Activated CD8-positive, alpha-beta memory T cell treated with anti-CD3 and anti-CD28 coated beads, Interleukin-2, amount 50 U/mL, for 24 hours (primary cell): Measurements from ENCODE around the gene RABGAP1L.
"Not testable (repeated sequence)": the region's sequence is repeated elsewhere in the genome, so short reads cannot be mapped to it uniquely, and the experiment has no call there.

ENCODE experiments used
- DNase-seq: peaks from one replicate; pipeline ENCODE4 v3.0.0-alpha.2; 2020; ENCODE audit errors: extremely low read depth

Gene RABGAP1L

DNA sequence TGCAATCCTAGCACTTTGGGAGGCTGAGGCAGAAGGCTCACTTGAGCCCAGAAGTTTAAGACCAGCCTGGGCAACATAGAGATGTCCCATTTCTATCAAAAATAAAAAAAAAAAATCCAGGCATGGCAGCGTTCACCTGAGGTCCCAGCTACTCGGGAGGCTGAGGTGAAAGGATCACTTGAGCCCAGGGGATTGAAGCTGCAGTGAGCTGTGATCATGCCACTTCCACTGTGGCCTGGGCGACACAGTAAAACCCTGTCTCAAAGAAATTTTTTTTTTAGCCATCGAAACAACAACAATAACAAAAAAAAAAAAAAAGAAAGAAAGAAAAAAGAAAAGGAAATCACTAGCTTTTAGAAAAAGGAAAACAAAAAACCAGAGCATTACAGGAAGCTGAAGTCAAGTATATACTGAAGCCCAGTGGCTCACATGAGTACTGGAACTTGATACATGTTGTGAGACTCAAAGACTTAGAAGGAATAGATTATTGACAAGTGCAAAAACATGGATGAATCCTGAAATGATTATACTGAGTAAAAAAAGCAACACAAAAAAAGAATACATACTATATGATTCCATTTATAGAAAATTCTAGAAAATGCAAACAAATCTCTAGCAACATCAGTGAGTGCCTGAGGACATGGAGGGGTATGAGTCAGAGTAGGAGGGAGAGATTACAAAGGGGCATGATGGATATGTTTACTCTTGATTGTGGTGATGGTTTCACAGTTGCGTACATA lies 6.1 kb upstream of the RABGAP1L start:
- DNase-seq: no peak

DNA sequence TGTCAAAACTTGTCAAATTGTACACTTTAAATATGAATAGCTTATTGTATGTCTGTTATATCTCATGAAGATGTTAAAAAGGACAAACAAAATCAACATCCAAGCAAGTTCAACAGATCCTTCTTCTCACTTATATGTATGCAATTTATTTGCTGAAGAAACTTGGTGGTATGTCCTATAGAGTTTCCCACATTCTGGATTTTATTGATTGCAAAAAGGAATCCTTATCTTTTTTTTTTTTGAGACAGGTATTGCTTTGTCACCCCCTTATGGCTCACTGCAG lies 5.6 kb upstream of the RABGAP1L start:
- DNase-seq: no peak

DNA sequence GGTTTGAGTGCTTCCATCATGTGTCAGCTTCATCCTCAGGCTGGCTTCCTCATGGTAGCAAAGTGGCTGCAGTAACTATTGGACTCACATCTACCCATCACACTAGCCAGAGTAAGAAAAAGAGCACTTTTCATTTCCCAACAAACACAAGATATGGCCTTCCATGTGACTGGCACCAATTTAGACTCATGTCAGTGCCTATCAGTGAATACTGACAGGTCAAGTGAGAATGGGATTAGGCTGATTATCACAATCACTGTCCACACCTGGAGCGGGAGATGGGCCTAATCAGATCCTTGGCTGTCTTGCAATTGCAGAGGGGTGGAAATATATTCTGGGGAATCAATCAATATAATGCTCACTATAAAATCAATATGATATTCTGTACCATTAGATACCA lies 2.9 kb upstream of the RABGAP1L start:
- DNase-seq: no peak

DNA sequence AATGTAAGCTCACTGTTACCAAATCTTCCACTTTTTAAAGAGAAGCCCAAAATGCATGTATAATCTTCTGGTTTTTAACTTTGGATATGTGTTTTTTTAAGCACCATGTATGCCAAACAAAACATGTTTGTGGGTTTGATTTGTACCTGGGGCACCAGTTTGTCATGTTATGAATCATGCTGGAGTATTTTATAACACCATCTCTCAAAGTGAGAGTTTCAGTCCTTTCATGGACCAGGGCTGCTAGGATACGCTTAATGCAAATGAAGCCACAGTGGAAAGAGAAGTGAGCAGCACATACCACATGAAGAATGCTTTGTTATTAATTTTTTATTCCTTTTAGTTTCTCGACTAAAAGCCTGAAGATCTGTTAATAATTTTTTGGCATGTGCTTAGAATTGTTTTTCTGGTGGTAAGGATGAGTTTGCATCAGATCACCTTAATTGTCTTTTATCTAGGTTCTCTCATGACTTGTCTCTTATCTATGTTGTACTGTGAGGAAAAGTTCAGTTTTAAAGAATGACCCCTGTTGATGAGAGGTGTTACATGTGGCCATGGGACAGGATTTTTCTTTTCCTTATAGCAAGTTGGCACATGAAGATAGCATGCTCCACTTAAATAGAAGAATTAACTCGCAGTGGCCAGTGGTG lies 2.0 kb upstream of the RABGAP1L start:
- no peak for DNase-seq

DNA sequence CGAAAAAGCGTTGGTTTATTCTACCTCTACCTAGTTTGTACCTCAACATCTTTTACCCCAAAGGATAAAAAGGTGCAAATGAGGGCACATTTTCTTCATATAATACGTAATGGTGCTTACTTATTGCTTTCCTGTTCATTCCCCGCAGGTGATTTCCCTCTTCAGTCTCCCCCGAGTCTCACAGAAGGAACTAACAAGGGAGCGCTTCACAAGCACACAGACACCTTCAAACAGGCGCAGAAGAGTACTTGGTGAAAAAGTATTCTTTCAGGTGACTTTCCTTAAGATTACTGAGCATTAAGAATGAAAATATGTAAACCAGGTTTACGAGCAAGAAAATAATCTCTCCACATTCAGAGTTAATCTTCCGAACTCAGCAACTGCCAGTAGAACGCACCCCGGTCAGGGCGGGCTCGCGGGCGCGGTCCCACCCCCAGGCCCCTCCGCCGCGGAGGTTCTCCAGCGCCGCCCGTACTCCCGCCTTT lies 511 bp upstream of the RABGAP1L start:
- no peak for DNase-seq

DNA sequence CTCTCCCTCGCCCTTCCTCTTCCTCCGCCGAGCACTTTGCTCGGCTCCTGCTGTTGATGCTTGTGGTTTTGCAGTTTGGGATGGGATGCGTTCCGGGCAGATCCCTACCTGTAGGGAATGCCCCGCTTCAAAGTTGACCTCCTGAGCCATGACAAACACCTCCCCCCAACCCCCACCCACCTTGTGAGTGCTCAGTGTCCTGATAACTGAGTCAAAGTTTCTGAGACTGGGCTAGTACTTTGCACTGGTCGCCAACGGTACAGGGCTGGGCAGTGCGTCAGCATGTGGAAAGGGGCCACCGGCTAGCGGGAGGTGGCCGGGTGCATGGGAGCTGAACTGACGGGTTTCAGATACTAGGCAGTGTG lies 771 bp downstream of the RABGAP1L start:
- DNase-seq: no peak

DNA sequence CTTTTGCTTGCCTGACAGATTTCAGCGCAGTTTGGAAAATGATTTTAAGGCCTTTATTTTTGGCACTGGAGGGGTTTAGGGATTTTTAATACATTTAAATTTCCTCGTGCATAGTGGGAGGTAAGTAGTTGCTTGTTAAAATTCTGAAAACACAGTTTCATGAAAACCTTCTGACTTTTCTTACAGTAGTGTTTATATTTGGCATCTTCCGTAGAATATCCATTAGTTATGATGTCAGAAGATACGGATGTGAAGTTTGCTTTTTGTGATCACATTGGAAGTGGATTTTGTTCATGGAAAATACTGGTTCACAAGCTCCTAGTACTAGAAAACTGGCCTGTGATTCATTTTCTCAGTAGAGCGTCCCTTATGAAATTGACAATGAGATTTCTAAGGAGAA lies 1.3 kb downstream of the RABGAP1L start:
- no peak for DNase-seq

DNA sequence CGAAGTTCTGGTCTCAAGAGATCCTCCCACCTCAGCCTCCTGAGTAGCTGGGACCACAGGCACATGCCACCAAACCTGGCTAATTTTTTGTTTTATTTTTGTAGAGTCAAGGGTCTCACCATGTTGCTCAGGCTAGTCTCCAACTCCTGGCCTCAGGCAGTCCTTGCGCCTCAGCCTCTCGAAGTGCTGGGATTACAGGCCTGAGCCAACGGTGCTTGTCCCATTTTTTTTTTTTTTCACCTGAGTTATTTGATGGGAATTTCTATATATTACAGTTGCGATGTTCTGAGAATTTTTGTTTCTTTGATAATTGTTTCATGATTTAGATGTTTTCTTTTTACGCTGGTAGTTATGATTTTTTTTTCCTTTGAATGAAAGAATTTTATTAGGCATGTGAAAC lies 2.5 kb downstream of the RABGAP1L start:
- DNase-seq: no peak

DNA sequence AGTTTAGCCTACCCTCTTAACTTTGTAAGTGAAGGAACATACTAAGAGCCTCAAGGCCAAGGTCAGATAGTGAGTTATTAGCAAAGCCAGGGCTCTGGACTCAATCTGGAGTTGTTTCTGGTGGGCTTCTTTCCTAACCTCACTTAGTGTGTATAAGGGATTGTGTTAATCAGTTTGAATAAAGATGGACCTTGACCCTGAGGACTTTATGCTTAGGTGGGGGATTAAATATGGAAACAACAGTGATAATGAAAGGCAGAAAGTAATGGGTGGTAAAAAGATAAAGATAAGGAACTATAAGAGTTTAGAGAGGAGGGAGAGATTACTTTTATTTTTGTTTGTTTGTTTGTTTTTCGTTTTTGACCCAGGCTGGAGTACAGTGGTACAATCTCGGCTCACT lies 5.5 kb downstream of the RABGAP1L start:
- no peak for DNase-seq

DNA sequence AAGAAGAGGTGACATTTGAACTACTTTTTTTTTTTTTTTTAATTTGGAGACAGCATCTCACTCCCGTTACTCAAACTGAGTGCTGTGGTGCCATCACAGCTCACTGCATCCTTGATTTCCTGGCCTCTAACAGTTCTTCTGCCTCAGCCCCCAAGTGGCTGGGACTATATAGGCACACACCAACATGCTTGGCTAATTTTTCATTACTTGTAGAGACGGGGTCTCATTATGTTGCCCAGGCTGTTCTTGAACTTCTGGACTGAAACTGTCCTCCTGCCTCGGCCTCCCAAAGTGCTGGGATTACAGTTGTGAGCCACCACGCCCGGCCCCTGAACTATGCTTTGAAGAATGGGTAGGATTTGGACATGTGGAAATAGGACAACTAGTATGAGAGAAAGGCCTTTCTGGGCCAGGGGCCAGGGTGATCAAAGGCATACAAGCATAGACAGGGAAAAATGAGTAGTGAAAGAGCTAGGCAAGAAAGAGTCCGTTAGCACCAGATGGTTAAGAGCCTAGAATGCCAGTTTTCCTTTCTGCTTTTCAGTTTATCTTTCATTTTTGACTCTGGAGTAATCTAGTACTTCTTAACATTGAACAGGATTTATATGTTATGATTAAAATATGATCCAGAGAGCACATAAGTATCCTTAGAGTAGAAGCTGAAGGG lies 6.3 kb downstream of the RABGAP1L start:
- DNase-seq: no peak

DNA sequence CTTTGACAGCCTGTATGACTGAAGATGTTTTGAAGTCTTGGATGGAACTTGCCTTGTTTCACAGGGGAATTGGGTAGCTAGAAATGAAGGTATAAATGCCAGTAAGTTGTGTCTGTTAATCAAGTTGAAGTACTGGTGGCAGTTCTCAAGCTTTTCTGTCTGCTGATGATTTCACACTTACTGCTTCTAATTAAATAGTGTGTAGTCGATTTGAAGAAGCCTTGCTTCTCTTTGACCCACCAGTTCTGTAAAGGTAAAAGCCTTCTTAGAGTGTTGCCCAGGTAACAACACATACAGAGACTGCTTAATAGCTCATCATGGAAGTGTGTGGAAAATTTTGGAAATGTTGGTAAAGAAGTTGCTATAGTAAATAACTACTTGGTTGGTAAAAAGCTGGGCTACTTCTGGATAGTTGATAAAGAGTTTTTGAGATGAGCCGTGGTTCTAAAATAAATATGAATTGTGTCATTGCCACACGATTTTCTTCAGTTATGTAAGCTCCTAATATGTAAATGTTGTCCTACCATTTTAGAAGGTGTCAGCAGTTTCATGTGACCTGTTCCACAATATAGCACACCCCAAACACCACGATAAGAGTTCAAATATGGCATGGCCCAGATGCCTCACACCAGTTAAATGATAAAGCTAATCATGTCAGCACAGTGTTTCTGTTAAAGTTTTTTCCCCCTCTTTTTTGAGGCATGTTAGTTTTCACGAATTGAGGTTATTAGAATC lies 7.4 kb downstream of the RABGAP1L start:
- no peak for DNase-seq

DNA sequence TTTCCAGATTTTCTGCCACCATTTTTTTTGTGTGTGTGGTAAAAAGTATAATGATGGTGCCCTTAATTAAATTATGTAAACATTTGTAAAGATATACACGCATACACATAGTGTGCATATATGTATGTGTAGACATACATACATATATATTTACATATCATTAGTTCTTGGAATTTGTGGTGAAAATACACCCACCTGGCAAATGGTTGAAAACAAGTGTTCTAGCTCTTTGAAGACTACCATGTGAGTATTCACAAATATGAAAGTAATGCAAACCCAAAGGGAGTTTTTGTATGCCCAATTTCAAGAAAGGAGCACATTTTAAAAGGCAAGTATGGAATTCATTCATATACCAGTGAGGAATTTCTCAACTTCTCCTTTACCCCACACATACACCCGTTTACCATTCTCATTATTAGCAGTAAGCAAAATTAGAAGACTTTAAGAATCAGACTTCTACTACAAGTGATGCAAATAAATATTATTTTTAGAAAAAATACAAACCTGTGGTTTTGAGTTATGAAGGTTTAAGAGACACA lies 8.0 kb downstream of the RABGAP1L start:
- no peak for DNase-seq

DNA sequence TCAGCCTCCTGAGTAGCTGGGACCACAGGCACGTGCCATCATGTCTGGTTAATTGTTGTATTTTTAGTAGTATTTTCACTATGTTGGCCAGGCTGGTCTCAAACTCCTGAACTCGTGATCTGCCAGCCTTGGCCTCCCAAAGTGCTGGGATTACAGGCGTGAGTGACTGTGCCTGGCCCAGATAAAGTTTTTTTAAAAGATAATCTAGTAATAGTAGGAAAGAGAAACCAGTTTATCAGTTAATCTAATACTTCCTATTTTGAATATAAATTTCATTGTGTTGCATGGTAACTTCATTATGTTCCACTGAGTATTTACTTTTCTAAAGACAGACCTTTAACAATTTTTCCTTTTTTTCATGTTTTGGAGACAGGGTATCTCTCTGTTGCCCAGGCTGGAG lies 10.0 kb downstream of the RABGAP1L start:
- DNase-seq: no peak

DNA sequence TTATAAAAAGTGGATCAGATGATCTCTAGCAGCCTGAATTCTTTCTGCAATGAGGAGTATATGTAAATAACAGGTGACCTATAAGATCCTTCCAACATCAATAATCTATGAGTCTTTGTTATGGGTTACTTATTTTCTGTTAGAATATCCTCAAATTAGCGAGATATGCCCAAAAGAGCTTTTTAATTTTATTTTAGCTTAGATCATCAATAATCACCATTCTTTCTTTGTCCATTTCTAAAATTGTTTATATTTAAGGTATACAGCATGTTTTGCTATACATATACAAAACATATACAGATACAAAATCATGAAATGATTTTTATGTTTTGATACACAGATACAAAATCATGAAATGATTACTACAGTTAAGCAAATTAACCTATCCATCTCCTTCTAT lies 11.8 kb downstream of the RABGAP1L start:
- DNase-seq: no peak

DNA sequence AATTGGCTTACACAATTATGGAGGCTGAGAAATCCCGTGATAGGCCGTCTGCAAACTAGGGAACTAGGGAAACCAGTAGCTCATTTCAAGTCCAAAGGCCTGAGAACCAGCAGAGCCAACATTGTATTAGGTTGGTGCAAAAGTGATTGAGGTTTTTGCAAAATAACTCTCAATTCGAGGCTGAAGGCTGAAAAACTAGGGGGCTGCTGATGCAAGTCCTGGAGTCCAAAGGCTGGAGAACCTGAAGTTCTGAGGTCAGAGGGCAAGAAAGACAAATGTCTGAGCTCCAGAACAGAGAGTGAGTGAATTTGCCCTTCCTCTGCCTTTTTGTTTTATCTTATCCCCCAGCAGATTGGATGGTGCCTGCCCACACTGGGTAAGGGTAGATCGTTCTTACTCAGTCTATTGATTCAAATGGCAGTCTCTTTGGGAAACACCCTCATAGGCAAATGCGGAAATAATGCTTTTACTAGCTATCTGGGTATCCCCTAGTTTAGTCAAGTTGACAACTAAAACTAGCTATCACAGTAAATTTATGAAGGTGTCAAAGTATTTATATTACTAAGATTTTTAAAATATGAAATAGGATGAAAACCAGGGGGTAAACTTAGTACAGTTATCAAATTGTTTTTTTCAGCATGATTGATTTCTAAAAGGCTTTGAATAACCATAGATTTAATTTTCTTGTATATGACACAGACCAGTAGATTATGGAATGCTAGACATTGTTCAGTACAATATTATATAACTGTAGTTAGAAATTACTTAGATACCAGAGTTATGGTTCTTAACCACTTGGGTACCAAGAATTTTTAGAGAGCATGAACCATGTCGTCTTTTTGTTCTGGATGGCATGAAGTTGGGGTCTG lies 15.4 kb downstream of the RABGAP1L start:
- no peak for DNase-seq

DNA sequence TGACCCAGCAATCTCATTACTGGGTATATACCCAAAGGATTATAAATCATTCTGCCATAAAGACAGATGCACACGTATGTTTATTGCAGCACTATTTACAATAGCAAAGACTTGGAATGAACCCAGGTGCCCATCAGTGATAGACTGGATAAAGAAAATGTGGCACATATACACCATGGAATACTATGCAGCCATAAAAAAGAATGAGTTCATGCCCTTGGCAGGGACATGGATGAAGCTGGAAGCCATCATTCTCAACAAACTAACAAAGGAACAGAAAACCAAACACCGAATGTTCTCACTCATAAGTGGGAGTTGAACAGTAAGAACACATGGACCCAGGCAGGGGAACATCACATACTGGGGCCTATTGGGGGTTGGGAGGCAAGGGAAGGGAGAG lies 19.1 kb downstream of the RABGAP1L start:
- not testable (repeated sequence) for DNase-seq

DNA sequence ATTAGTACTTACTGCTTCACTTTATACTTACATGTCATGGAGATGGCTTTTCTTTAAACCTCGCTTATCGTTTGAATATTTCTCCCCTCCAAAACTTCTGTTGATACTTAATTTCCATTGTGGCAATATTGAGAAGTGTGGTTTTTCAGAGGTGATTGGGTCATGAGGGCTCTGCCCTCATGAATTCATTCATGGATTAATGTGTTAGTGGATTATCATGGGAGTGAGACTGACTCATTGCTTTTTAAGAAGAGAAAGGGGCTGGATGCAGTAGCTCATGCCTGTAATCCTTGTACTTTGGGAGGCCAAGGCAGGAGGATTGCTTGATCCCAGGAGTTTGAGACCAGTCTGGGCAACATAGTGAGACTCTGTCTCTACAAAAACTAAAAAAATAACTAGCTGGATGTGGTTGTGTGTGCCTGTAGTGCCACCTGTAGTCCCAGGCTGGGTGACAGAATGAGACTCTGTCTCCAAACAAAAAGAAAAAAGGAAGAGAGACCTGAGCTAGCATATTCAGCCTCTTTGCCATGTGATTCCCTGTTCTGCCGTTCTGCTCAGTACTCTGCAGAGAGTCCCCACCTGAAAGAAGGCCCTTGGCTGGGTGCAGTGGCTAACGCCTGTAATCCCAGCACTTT lies 30.2 kb downstream of the RABGAP1L start:
- DNase-seq: no peak

DNA sequence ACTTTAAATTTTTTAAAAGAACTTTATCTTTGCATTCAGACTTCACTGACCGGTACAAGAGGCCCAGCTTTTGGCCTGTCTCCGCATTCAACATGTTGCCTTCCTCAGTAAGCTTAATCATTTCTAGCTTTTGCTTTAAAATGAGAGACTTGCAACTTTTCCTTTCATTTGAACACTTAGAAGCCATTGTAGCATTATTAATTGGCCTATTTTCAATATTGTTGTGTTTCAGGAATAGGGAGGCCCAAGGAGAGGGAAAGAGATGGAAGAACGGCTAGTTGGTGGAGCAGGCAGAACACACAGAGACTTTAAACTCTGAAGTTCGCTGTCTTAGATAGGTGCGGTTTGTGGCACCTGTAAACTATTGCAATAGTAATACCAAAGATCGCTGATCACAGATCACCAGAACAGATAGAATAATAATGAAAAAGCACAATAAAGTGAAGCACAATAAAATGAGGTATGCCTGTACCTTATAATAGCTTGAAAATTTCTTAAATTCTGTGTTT lies 31.4 kb downstream of the RABGAP1L start:
- DNase-seq: no peak

DNA sequence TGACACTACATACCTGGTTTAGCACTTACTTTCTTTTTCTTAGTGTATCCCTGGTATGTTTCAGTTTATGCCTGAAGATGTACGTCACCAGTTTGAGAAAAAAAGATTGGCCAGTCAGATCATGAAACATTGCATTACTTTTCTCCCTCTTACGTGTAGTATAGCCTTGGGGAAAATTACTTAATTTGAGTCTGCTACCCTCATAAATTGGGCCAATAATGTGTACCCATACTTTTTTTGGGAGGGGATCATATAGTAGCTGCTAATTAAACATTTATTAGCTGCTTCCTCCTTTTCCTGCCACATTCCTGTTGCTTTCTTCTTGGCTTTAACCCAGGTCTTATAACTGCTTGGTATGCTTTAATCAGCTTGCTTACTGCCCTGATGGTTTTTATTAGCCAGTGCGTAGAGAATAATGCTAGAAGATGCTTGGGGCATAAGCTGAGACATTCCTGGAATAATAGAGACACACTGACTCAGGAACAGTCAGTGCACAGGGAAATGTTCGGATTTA lies 32.1 kb downstream of the RABGAP1L start:
- no peak for DNase-seq

DNA sequence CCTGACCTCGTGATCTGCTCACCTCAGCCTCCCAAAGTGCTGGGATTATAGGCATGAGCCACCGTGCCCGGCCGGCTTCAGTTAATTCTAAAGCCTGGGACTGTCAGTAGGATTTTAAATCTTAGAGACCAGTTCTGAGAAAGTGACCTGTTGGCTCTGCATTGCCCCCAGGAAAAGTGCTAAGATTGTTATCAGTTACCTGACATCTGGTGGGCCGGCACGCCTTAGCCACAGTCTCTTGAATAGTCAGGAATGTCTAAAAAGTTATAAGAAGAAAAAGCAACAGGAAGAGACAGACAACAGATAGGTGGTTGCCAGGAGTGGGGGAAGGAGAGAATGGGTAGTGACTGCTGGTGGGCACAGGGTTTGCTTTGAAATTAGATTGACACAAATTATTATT lies 35.1 kb downstream of the RABGAP1L start:
- no peak for DNase-seq
